ENCODE measurements around the gene CRIP2.

- TF ChIP-seq CTCF (conservative IDR thresholded peaks at IDR 0.05 in 1 of 2, IDR thresholded peaks at IDR 0.05 in 1 of 2; ENCODE audit: extremely low read depth in 1 of 2, insufficient read depth in 1 of 2, low read depth in 1 of 2, low read length in 2 of 2) (no peak), EZH2 (IDR thresholded peaks at IDR 0.05; ENCODE audit: borderline replicate concordance, low read length) (no peak)
These were observed 6.6 kb upstream of the CRIP2 start for GRCh38 chr14:105467942-105468471.

Measured in mammary epithelial cell (primary cell).